DND-41 (cell line): ENCODE measurements around the gene TULP3.
A peak's percentile ranks its signal among the peaks of the same experiment; 100 is the strongest.

Source experiments
- ATAC-seq: fragments of 200-7000 bp; cut with Tn5 transposase; 3 replicates; pipeline ENCODE4 v1.9.1; 2021; ENCODE audit warnings: low read depth; ENCODE audit not compliant: insufficient read depth
- DNase-seq: peaks from one replicate; pipeline ENCODE4 v3.0.0-alpha.2; 2020
- H2AFZ ChIP-seq: 2 replicates; pipeline ENCODE4 v1.6.0; 2012; ENCODE audit warnings: low read depth, low read length
- H3K27ac ChIP-seq: 2 replicates; pipeline ENCODE4 v1.5.1; 2012; ENCODE audit warnings: low read length, inconsistent platforms
- H3K27me3 ChIP-seq: fragments of 200-600 bp; sonication (generic); 2 replicates; pipeline ENCODE4 v1.6.0; 2012; ENCODE audit warnings: low read length, mild to moderate bottlenecking, inconsistent platforms; ENCODE audit not compliant: insufficient read depth, poor library complexity
- H3K36me3 ChIP-seq: 2 replicates; pipeline ENCODE4 v1.5.1; 2012; ENCODE audit warnings: low read length, inconsistent platforms; ENCODE audit not compliant: insufficient read depth
- H3K4me1 ChIP-seq: 2 replicates; pipeline ENCODE4 v1.5.1; 2012; ENCODE audit warnings: mild to moderate bottlenecking, low read length; ENCODE audit not compliant: insufficient read depth
- H3K4me2 ChIP-seq: 2 replicates; pipeline ENCODE4 v1.6.0; 2012; ENCODE audit warnings: mild to moderate bottlenecking, moderate library complexity, low read length, inconsistent platforms; ENCODE audit not compliant: insufficient read depth
- H3K4me3 ChIP-seq, 2 experiments: fragments of 200-600 bp in 1 of 2; shearing (Covaris generic) in 1 of 2; 2 replicates each; pipeline ENCODE4 v1.5.1; 2012 to 2016; ENCODE audit warnings: inconsistent platforms in 2 of 2, low read length in 2 of 2, mild to moderate bottlenecking in 2 of 2, low read depth in 1 of 2, moderate library complexity in 1 of 2
- H3K79me2 ChIP-seq: 2 replicates; pipeline ENCODE4 v1.6.0; 2012; ENCODE audit warnings: low read length, inconsistent platforms; ENCODE audit not compliant: insufficient read depth
- H3K9ac ChIP-seq: 2 replicates; pipeline ENCODE4 v1.6.0; 2012; ENCODE audit warnings: low read depth, mild to moderate bottlenecking, inconsistent platforms, low read length, moderate library complexity
- H3K9me3 ChIP-seq: 2 replicates; pipeline ENCODE4 v1.5.1; 2012; ENCODE audit warnings: low read length, moderate library complexity, mild to moderate bottlenecking, inconsistent platforms; ENCODE audit not compliant: insufficient read depth, severe bottlenecking
- H4K20me1 ChIP-seq: 2 replicates; pipeline ENCODE4 v1.6.0; 2012; ENCODE audit warnings: low read length; ENCODE audit not compliant: insufficient read depth
- CTCF ChIP-seq: IDR thresholded peaks from 2 replicates; pipeline ENCODE4 v1.5.1; 2012; ENCODE audit warnings: borderline replicate concordance, low read length, moderate library complexity, mild to moderate bottlenecking; ENCODE audit not compliant: poor library complexity, severe bottlenecking; ENCODE audit errors: extremely low read depth
- EZH2 ChIP-seq: IDR thresholded peaks from 3 replicates; pipeline ENCODE4 v1.6.1; 2012; ENCODE audit warnings: borderline replicate concordance, low read depth, mild to moderate bottlenecking, moderate library complexity, low read length, inconsistent platforms; ENCODE audit not compliant: severe bottlenecking

The TULP3 gene

DNA sequence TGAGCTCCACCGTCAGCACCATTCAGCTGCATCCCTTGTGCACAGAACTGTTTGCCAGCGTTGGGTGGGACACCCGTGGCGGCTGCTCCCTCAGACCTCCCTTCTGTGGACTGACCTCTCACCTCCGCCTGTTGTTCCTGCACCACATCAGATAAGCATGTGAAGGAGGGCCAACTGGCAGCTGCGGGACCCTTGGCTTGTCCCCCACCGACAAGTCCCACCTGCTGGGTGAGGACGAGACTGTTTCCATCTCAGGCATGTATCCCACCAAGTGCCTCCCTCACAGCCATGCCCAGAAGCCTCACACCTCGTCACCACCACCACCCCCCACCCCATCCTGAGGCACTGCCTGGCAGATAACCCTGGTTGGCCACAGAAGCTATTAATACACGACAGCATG, 49.9 kb downstream of the TULP3 start:
- Histone ChIP-seq H3K4me3 (no peak overlapping the region), H3K36me3 (peaks cover 30% of the 10 kb centered on the region), H4K20me1 (0 out of 2 replicates have a peak, but pooled peaks cover 4% of the 10 kb centered on the region), H3K27me3 (no peaks in the 10 kb centered on the region), H3K79me2 (no peaks in the 10 kb centered on the region), H3K9ac (no peak overlapping the region), H3K27ac (no peak overlapping the region), H3K4me1 (no peaks in the 10 kb centered on the region), H2AFZ (no peak overlapping the region), H3K4me2 (no peak overlapping the region), H3K9me3 (no peaks in the 10 kb centered on the region)
- TF ChIP-seq CTCF (no peak), EZH2 (no peak)
- ATAC-seq (no peak), DNase-seq (no peak)

- Histone ChIP-seq H3K9ac (no peak overlapping the region), H3K4me2 (no peak overlapping the region), H3K4me3 (no peak overlapping the region), H3K9me3 (no peaks in the 10 kb centered on the region), H3K27me3 (no peaks in the 10 kb centered on the region), H3K4me1 (no peaks in the 10 kb centered on the region), H3K36me3 (peaks cover 28% of the 10 kb centered on the region), H2AFZ (no peak overlapping the region), H4K20me1 (0 out of 2 replicates have a peak, but pooled peaks cover 4% of the 10 kb centered on the region), H3K27ac (no peak overlapping the region), H3K79me2 (no peaks in the 10 kb centered on the region)
- ATAC-seq (no peak), DNase-seq (no peak)
- TF ChIP-seq CTCF, result no peak
- no peak for TF ChIP-seq EZH2
Observed at GRCh38 chr12:2941524-2941923, 50.8 kb downstream of the TULP3 start.

DNA sequence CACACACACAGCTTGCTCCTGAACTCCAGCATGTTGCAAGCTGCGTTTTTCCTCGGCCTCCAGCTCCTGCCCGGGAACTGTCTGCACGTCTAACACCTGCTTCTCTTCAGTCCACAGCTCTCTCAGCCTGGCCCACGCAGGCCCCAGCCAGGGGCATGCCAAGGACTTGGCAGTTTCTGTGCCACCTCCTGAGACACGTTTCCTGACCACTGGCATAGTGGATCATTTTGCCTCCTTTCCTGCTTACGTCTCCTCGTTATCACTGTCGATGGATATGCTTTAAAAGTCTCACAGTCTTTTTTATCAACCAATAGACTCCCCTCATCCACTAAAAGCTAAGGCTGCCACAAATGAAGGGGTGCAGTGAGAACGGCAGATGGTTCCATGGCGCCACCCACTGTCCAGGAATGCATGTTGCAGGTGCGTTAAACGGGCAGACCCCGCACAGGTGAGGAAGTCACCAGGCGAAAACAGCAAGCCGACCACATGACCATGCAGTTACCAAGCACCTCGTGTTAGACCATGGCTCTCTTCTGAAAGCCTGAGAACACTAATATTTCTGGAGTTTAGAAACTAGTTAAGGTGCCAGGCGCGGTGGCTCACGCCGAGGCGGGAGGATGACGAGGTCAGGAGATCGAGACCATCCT, 53.8 kb downstream of the TULP3 start:
- no peaks in the 10 kb centered on the region for H3K4me1 ChIP-seq
- peaks cover 12% of the 10 kb centered on the region for H3K36me3 ChIP-seq
- H4K20me1 ChIP-seq, result 0 out of 2 replicates have a peak, but pooled peaks cover 4% of the 10 kb centered on the region
- H3K27ac ChIP-seq, result no peak overlapping the region
- H3K27me3 ChIP-seq, result no peaks in the 10 kb centered on the region
- TF ChIP-seq CTCF (peak; percentile 73), EZH2 (no peak)
- no peaks in the 10 kb centered on the region for H3K79me2 ChIP-seq
- H3K4me3 ChIP-seq, result no peak overlapping the region
- DNase-seq (peak; percentile 25), ATAC-seq (no peak; the same call in 2 of the 3 replicates)
- no peak overlapping the region for H3K9ac ChIP-seq
- no peaks in the 10 kb centered on the region for H3K9me3 ChIP-seq
- no peak overlapping the region for H2AFZ ChIP-seq
- H3K4me2 ChIP-seq, result no peak overlapping the region
